ENCODE results near the gene GNA12. TPM values are rescaled to one million over a fixed set of nuclear protein-coding genes. Genes with fewer than 3 reads are reported as not detected.

Gene GNA12
- total and polyA plus RNA-seq, 2 experiments from 2014 or later = 28.4 to 40.2 TPM

DNA sequence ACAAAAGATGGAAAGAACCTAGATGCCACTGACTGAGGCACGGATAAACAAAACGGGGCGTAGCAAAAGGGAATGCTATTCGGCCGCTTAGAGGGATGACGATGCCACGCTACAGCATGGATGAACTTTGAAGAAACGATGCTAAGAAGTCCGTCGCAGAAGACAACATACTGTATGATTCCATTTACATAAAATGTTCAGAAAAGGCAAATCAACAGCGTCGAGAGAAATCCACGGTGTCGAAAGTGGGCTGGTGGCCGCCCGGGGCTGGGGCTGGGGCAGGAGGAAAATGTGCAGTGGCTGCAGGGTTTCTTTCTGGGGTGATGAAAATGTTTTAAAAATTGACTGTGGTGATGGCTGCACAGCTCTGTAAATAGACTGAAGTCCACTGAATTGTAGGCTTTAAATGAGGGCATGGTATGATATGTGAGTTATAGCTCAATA, 24.1 kb downstream of the GNA12 start:
- Histone ChIP-seq H4K20me1 (ENCODE audit: insufficient read depth, poor library complexity, severe bottlenecking) (peaks cover 9% of the 10 kb centered on the region), H3K27me3 (no peaks in the 10 kb centered on the region), H3K4me3 (no peak overlapping the region), H3K36me3 (replicated peaks; ENCODE audit: insufficient read depth, low read depth) (no peaks in the 10 kb centered on the region), H2AFZ (no peak overlapping the region), H3K4me1 (ENCODE audit: insufficient read depth) (peaks cover 29% of the 10 kb centered on the region), H3K9me3 (ENCODE audit: low read depth) (no peaks in the 10 kb centered on the region), H3K4me2 (no peak overlapping the region), H3K9me2 (replicated peaks; ENCODE audit: insufficient read depth) (no peaks in the 10 kb centered on the region), H3K79me2 (peaks cover 94% of the 10 kb centered on the region), H3K27ac (peak overlapping the region; percentile 79)
- 97% methylated on average over 16 of the region's 16 CpGs for WGBS (ENCODE audit: low lambda C conversion rate, missing lambda C conversion rate)
- DNase-seq (ENCODE audit: low spot score) = no peak
- TF ChIP-seq EZH2phosphoT487 (IDR thresholded peaks at IDR 0.05; ENCODE audit: low read depth, severe bottlenecking, unreplicated experiment) = no peak
- no peak for TF ChIP-seq EZH2 (IDR thresholded peaks at IDR 0.05; ENCODE audit: borderline replicate concordance)
- TF ChIP-seq, protein P1, sequence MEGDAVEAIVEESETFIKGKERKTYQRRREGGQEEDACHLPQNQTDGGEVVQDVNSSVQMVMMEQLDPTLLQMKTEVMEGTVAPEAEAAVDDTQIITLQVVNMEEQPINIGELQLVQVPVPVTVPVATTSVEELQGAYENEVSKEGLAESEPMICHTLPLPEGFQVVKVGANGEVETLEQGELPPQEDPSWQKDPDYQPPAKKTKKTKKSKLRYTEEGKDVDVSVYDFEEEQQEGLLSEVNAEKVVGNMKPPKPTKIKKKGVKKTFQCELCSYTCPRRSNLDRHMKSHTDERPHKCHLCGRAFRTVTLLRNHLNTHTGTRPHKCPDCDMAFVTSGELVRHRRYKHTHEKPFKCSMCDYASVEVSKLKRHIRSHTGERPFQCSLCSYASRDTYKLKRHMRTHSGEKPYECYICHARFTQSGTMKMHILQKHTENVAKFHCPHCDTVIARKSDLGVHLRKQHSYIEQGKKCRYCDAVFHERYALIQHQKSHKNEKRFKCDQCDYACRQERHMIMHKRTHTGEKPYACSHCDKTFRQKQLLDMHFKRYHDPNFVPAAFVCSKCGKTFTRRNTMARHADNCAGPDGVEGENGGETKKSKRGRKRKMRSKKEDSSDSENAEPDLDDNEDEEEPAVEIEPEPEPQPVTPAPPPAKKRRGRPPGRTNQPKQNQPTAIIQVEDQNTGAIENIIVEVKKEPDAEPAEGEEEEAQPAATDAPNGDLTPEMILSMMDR (IDR thresholded peaks at IDR 0.05; ENCODE audit: poor library complexity) = no peak

DNA sequence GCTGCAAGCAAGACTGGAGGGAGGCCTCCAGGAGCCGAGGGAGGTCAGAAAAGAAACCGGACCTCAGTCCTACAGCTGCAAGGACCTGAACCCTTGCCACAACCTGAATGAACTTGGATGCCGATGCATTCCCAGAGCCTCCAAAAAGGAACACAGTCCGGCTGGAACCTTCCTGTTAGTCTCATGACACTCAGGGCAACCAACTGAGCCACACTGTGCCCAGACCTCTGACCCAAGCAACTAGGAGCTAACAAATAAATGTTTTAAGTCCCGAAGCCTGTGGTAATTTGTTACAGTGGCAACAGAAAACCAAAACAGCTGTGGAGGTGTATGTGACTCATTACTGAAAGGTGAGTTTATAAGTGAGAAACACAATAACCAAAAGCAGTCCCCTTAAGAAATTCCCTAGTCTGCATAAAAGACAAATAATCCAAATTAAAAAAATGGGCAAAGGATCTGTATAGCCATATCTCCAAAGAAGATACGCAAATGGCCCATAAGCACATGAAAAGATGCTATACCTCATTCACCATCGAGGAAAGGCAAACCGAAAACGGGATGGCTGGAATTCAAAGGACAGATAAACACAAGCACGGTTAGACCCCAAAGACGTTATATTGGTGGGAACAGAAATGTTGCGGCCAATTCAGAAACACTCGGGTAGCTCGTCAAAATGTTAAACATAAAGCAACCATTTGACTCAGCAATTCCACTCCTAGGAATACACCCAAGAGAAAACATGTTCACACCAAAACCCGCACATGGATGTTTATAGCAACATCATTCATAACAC, 24.8 kb downstream of the GNA12 start:
- no peaks in the 10 kb centered on the region for H3K36me3 ChIP-seq (replicated peaks; ENCODE audit: insufficient read depth, low read depth)
- H3K4me2 ChIP-seq = no peak overlapping the region
- H3K9me3 ChIP-seq (ENCODE audit: low read depth) = no peaks in the 10 kb centered on the region
- H3K4me3 ChIP-seq = no peak overlapping the region
- H3K79me2 ChIP-seq = peaks cover 94% of the 10 kb centered on the region
- no peaks in the 10 kb centered on the region for H3K9me2 ChIP-seq (replicated peaks; ENCODE audit: insufficient read depth)
- no peak for DNase-seq (ENCODE audit: low spot score)
- H2AFZ ChIP-seq = no peak overlapping the region
- H4K20me1 ChIP-seq (ENCODE audit: insufficient read depth, poor library complexity, severe bottlenecking) = peaks cover 6% of the 10 kb centered on the region
- H3K4me1 ChIP-seq (ENCODE audit: insufficient read depth) = peaks cover 29% of the 10 kb centered on the region
- peak overlapping the region; percentile 79 for H3K27ac ChIP-seq
- no peak for TF ChIP-seq EZH2 (IDR thresholded peaks at IDR 0.05; ENCODE audit: borderline replicate concordance)
- 95% methylated on average over 15 of the region's 15 CpGs for WGBS (ENCODE audit: low lambda C conversion rate, missing lambda C conversion rate)
- H3K27me3 ChIP-seq = no peaks in the 10 kb centered on the region

DNA sequence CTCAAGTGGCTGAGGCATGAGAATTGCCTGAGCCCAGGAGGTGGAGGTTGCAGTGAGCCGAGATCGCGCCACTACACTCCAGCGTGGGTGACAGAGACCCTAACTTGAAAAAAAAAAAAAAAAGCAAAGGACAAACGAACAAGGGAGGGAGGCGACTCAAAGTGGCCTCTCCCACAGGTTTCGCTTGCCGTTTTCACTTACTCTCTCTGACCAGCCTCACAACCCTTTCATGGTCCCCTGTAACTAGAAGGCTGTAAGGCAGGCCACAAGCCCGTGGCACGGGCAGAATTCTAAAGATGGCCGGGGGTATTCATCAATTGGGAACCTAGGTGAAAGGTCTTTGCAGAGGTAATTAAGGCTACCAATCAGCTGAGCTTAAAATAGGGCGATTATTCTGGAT, 25.5 kb downstream of the GNA12 start:
- 90% methylated on average over 12 of the region's 12 CpGs for WGBS (ENCODE audit: low lambda C conversion rate, missing lambda C conversion rate)
- Histone ChIP-seq H3K4me1 (ENCODE audit: insufficient read depth) (peaks cover 29% of the 10 kb centered on the region), H3K36me3 (replicated peaks; ENCODE audit: insufficient read depth, low read depth) (no peaks in the 10 kb centered on the region), H2AFZ (no peak overlapping the region), H3K4me2 (no peak overlapping the region), H3K27ac (peak overlapping the region; percentile 1), H3K9me3 (ENCODE audit: low read depth) (no peaks in the 10 kb centered on the region), H3K27me3 (no peaks in the 10 kb centered on the region), H3K4me3 (no peak overlapping the region), H4K20me1 (ENCODE audit: insufficient read depth, poor library complexity, severe bottlenecking) (peaks cover 6% of the 10 kb centered on the region), H3K79me2 (peaks cover 94% of the 10 kb centered on the region), H3K9me2 (replicated peaks; ENCODE audit: insufficient read depth) (no peaks in the 10 kb centered on the region)
- TF ChIP-seq EZH2phosphoT487 (IDR thresholded peaks at IDR 0.05; ENCODE audit: low read depth, severe bottlenecking, unreplicated experiment) (no peak), EZH2 (IDR thresholded peaks at IDR 0.05; ENCODE audit: borderline replicate concordance) (no peak)
- TF ChIP-seq, protein P1 (IDR thresholded peaks at IDR 0.05; ENCODE audit: poor library complexity) = no peak
- DNase-seq (ENCODE audit: low spot score) = no peak

DNA sequence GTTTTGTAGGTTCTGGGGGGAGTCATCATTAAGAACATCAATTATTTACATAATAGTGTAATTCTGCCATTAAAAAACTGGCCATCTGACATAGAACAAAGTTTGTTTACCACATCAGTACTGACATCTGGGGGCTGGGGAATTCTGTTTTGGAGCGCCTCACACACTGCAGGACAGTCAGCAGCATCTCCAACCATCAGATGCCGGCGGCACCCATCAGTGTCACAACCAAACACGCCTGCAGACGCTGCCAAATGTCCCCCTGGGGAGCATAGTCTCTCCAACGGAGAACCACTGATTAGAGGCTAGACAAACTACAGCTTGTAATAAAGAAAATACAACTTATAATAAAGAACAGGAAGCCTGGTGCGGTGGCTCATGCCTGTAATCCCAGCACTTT, 26.0 kb downstream of the GNA12 start:
- H3K4me1 ChIP-seq (ENCODE audit: insufficient read depth) = peaks cover 29% of the 10 kb centered on the region
- H3K9me3 ChIP-seq (ENCODE audit: low read depth) = no peaks in the 10 kb centered on the region
- H3K4me3 ChIP-seq = no peak overlapping the region
- H3K27ac ChIP-seq = peak overlapping the region; percentile 1
- H2AFZ ChIP-seq = no peak overlapping the region
- H3K79me2 ChIP-seq = peaks cover 94% of the 10 kb centered on the region
- H4K20me1 ChIP-seq (ENCODE audit: insufficient read depth, poor library complexity, severe bottlenecking) = peaks cover 6% of the 10 kb centered on the region
- no peaks in the 10 kb centered on the region for H3K36me3 ChIP-seq (replicated peaks; ENCODE audit: insufficient read depth, low read depth)
- no peaks in the 10 kb centered on the region for H3K27me3 ChIP-seq
- TF ChIP-seq EZH2 (IDR thresholded peaks at IDR 0.05; ENCODE audit: borderline replicate concordance) (no peak), EZH2phosphoT487 (IDR thresholded peaks at IDR 0.05; ENCODE audit: low read depth, severe bottlenecking, unreplicated experiment) (no peak)
- TF ChIP-seq, protein P1 (IDR thresholded peaks at IDR 0.05; ENCODE audit: poor library complexity) = no peak
- H3K9me2 ChIP-seq (replicated peaks; ENCODE audit: insufficient read depth) = no peaks in the 10 kb centered on the region
- 83% methylated on average over 7 of the region's 7 CpGs for WGBS (ENCODE audit: low lambda C conversion rate, missing lambda C conversion rate)
- no peak overlapping the region for H3K4me2 ChIP-seq
- DNase-seq (ENCODE audit: low spot score) = no peak

Data from hepatocyte (in vitro differentiated cells).